Measurements from ENCODE around the gene NGEF. TPM values are rescaled to one million over a fixed set of nuclear protein-coding genes. Genes with fewer than 3 reads are reported as not detected.

Gene NGEF
- total and polyA plus RNA-seq, 9 of the 15 experiments (the other 6 are each of a cell fraction or from before 2014, with no cell fraction given), result 0.07 to 0.17 (median 0.09) TPM; not detected in 6

DNA sequence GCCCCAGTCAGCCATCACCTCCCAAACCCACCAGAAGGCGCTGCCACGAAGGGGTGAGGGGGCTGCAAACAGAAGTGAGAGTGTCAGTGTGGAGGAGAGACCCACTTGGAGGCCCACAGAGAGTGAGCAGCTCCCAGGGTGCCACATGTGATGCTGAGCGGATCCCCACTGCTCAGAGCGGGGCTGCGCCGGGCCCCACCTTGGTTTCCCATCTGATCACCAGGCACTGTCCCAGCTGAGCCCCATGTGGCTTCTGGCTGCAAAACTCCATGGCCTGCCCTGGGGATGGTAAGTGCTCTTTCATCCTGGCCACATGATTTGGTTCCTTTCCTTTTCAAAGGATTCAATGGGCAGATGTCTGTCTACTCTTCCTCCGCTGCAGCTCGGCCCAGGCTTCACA lies 119.2 kb downstream of the NGEF start:
- no peak for ATAC-seq
- POLR2A ChIA-PET, result no interaction called here
- CTCF ChIA-PET (ENCODE audit: low intra/inter-chr PET ratio), result no interaction called here
- H3K9me3 ChIP-seq (replicated peaks; ENCODE audit: control insufficient read depth, insufficient read depth, low read depth, low read length), result no peaks in the 10 kb centered on the region
- no peaks in the 10 kb centered on the region for H3K79me2 ChIP-seq (ENCODE audit: control insufficient read depth, insufficient read depth, low read length)
- no peak overlapping the region for H3K27ac ChIP-seq (ENCODE audit: extremely low read depth, low read depth, low read length)
- BruUV-seq (replicated peaks), result no TSS peak
- no peak overlapping the region for H3K4me2 ChIP-seq (ENCODE audit: insufficient read depth, low read length)
- TF ChIP-seq SOX6 (IDR thresholded peaks at IDR 0.05), result no peak
- TF ChIP-seq PHB (CRISPR knock-in tag; IDR thresholded peaks at IDR 0.05), result no peak
- TF ChIP-seq PHF20 (IDR thresholded peaks at IDR 0.05; ENCODE audit: partially characterized antibody), result no peak
- no peak for TF ChIP-seq SP1 (CRISPR knock-in tag; IDR thresholded peaks at IDR 0.05)
- TF ChIP-seq STAG1 (CRISPR knock-in tag; IDR thresholded peaks at IDR 0.05; ENCODE audit: borderline replicate concordance), result no peak
- no peak for TF ChIP-seq KAT2B (IDR thresholded peaks at IDR 0.05; ENCODE audit: low read depth, low read length)
- TF ChIP-seq, protein P1, sequence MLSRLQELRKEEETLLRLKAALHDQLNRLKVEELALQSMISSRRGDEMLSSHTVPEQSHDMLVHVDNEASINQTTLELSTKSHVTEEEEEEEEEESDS (CRISPR knock-in tag; IDR thresholded peaks at IDR 0.05), result no peak
- no peak for TF ChIP-seq FOXK2 (conservative IDR thresholded peaks at IDR 0.05 in 1 of 2, IDR thresholded peaks at IDR 0.05 in 1 of 2; ENCODE audit: low read depth in 2 of 2)
- TF ChIP-seq, protein P2, sequence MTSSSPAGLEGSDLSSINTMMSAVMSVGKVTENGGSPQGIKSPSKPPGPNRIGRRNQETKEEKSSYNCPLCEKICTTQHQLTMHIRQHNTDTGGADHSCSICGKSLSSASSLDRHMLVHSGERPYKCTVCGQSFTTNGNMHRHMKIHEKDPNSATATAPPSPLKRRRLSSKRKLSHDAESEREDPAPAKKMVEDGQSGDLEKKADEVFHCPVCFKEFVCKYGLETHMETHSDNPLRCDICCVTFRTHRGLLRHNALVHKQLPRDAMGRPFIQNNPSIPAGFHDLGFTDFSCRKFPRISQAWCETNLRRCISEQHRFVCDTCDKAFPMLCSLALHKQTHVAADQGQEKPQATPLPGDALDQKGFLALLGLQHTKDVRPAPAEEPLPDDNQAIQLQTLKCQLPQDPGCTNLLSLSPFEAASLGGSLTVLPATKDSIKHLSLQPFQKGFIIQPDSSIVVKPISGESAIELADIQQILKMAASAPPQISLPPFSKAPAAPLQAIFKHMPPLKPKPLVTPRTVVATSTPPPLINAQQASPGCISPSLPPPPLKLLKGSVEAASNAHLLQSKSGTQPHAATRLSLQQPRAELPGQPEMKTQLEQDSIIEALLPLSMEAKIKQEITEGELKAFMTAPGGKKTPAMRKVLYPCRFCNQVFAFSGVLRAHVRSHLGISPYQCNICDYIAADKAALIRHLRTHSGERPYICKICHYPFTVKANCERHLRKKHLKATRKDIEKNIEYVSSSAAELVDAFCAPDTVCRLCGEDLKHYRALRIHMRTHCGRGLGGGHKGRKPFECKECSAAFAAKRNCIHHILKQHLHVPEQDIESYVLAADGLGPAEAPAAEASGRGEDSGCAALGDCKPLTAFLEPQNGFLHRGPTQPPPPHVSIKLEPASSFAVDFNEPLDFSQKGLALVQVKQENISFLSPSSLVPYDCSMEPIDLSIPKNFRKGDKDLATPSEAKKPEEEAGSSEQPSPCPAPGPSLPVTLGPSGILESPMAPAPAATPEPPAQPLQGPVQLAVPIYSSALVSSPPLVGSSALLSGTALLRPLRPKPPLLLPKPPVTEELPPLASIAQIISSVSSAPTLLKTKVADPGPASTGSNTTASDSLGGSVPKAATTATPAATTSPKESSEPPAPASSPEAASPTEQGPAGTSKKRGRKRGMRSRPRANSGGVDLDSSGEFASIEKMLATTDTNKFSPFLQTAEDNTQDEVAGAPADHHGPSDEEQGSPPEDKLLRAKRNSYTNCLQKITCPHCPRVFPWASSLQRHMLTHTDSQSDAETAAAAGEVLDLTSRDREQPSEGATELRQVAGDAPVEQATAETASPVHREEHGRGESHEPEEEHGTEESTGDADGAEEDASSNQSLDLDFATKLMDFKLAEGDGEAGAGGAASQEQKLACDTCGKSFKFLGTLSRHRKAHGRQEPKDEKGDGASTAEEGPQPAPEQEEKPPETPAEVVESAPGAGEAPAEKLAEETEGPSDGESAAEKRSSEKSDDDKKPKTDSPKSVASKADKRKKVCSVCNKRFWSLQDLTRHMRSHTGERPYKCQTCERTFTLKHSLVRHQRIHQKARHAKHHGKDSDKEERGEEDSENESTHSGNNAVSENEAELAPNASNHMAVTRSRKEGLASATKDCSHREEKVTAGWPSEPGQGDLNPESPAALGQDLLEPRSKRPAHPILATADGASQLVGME (CRISPR knock-in tag; IDR thresholded peaks at IDR 0.05), result no peak
- no peak for TF ChIP-seq MYNN (IDR thresholded peaks at IDR 0.05)
- TF ChIP-seq MYNN (CRISPR knock-in tag; IDR thresholded peaks at IDR 0.05), result no peak
- no peak for TF ChIP-seq GABPB2 (CRISPR knock-in tag; conservative IDR thresholded peaks at IDR 0.05)
- TF ChIP-seq HNRNPUL1 (IDR thresholded peaks at IDR 0.05; ENCODE audit: low read length), result no peak
- TF ChIP-seq GTF2A2 (tag; IDR thresholded peaks at IDR 0.05), result no peak
- intact Hi-C loops (cut with micrococcal nuclease) (no loop called here), in situ Hi-C loops (cut with MboI) (no loop called here)
- no peak for DNase-seq (ENCODE audit: extremely low read depth in 1 of 4, low spot score in 3 of 4)
- no peaks in the 10 kb centered on the region for H3K9me1 ChIP-seq (ENCODE audit: control insufficient read depth, insufficient read depth, low read length)
- 43% methylated on average over 6 of the region's 8 CpGs for WGBS (ENCODE audit: insufficient coverage, low coverage, missing lambda C conversion rate)
- no peak for FAIRE-seq
- no peak overlapping the region for H2AFZ ChIP-seq (ENCODE audit: low read depth, low read length)
- peaks cover 5 to 11% of the 10 kb centered on the region in 2 experiments; a peak in 3 of 5 replicates for H3K4me1 ChIP-seq (replicated peaks in 1 of 2; ENCODE audit: control insufficient read depth in 2 of 2, insufficient read depth in 2 of 2, low read length in 2 of 2)
- no peak overlapping the region for H3K4me3 ChIP-seq
- H3K27me3 ChIP-seq (ENCODE audit: control insufficient read depth in 2 of 2, insufficient read depth in 2 of 2, low read length in 2 of 2), result peaks cover 0 to 47% of the 10 kb centered on the region in 2 experiments; a peak in 3 of 5 replicates
- H3K9ac ChIP-seq (ENCODE audit: insufficient read depth in 1 of 2, low read depth in 2 of 2, low read length in 2 of 2), result no peak overlapping the region; a peak in 1 of 4 replicates
- no peaks in the 10 kb centered on the region for H4K20me1 ChIP-seq (replicated peaks; ENCODE audit: control insufficient read depth, insufficient read depth, low read length)
- no peaks in the 10 kb centered on the region for H3K36me3 ChIP-seq (ENCODE audit: control insufficient read depth, insufficient read depth, low read length)

Data from K562 (cell line).